AG04449 (cell line): ENCODE results near the gene VCPKMT.

Experiments
- CTCF ChIA-PET: fragments of 350-600 bp; formaldehyde crosslinking; extraction: SDS; loops from one replicate; lab custom pipeline; 2021; ENCODE audit warnings: antibody characterized with exemption; lab: Yijun Ruan, JAX
- POLR2A ChIA-PET: fragments of 400-600, 350-600 bp; formaldehyde crosslinking; extraction: SDS; loops from one replicate; lab custom pipeline; 2020; ENCODE audit warnings: antibody characterized with exemption, inconsistent platforms; lab: Yijun Ruan, JAX
- DNase-seq: peaks from one replicate; pipeline ENCODE4 v3.0.0-alpha.2; 2010; ENCODE audit warnings: low read depth, low spot score
- H3K4me3 ChIP-seq: 2 replicates; pipeline ENCODE4 v1.5.1; 2011; ENCODE audit warnings: low read depth, mild to moderate bottlenecking, control low read depth, low read length
- TF ChIP-seq, protein P1 (sequence below): IDR thresholded peaks from one replicate; pipeline ENCODE4 v1.5.1; 2011; ENCODE audit warnings: mild to moderate bottlenecking, moderate library complexity, low read length, control low read depth, inconsistent platforms; ENCODE audit not compliant: insufficient read depth; ENCODE audit errors: missing control alignments

The VCPKMT gene

DNA sequence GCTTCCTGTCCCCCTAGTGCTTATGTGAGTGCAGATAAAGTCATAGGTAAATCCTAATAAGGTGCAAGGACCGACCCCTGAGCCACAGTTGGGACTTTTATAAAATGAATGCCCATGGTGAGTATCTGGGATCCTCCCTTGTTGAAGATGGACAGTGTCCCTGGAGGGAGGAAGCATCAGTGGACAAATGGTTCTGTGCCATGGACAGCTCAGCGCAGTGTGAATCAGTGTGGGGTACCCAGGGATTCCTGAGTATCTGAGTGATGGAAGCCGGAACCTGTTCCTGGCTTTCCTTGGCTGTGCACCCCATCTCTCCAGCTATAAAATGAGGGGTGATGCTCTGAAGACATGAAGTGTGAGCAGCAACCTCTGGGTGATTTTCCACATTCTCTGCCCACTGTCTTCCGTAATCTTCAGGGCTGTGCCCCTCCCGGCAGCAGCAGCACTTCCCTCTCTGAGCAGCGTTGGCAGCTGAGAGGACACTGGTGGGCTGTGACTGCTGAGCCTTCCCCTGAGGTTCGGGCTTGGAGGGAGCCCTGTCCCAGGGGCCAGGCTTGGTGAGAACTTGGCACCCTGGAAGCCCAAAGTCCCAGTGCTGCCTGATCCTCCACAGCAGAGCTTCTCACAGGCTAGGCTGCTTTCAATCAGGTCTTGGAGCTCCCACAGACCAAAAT lies 25.0 kb downstream of the VCPKMT start:
- ChIA-PET CTCF (interaction anchor here (0.9 to 6.2 kb wide), 3 partner anchors 10 to 228 kb away, joined by 5 to 60 read pairs (median 6); no protein-coding TSS in a partner anchor), POLR2A (no interaction called here)
- TF ChIP-seq, protein P1, sequence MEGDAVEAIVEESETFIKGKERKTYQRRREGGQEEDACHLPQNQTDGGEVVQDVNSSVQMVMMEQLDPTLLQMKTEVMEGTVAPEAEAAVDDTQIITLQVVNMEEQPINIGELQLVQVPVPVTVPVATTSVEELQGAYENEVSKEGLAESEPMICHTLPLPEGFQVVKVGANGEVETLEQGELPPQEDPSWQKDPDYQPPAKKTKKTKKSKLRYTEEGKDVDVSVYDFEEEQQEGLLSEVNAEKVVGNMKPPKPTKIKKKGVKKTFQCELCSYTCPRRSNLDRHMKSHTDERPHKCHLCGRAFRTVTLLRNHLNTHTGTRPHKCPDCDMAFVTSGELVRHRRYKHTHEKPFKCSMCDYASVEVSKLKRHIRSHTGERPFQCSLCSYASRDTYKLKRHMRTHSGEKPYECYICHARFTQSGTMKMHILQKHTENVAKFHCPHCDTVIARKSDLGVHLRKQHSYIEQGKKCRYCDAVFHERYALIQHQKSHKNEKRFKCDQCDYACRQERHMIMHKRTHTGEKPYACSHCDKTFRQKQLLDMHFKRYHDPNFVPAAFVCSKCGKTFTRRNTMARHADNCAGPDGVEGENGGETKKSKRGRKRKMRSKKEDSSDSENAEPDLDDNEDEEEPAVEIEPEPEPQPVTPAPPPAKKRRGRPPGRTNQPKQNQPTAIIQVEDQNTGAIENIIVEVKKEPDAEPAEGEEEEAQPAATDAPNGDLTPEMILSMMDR: no peak
- no peak overlapping the region for H3K4me3 ChIP-seq
- DNase-seq: no peak

DNA sequence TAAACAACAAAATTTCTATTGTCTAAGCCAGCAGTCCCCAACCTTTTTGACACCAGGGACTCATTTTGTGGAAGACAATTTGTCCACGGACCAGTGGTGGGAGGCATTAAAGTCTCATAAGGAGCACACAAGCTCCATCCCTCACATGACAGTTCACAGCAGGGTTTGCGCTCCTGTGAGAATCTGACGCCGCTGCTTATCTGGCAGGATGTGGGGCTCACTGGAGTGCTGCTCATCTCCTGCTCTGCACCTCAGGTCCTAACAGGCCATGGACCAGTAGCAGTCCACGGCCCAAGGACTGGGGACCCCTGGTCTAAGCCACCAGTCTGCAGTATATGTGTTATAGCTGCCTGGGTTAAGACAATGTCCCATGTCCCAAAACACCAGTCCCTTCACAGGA lies 27.2 kb downstream of the VCPKMT start:
- DNase-seq: no peak
- TF ChIP-seq, protein P1: no peak
- no peak overlapping the region for H3K4me3 ChIP-seq
- ChIA-PET POLR2A (no interaction called here), CTCF (interaction anchor here (1.1 to 6.2 kb wide), 4 partner anchors 8 to 226 kb away, joined by 3 to 60 read pairs (median 8); no protein-coding TSS in a partner anchor)

DNA sequence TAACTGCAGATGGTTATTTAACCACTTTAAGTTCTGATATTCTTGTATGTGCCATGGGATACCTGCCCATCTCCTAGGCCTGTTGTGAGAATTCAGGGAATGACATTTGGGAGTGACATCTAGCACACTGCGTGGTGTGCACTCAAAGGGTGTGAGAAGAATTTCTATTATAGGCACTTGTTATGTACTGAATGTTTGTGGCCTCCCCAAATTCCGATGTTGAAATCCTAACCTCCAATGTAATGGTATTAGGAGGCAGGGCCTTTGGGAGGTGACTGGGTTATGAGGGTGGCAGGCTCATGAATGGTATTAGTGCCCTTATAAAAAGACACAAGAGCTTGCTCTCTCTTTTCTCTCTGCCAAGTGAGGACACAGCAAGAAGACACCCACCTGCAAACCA lies 27.6 kb downstream of the VCPKMT start:
- ChIA-PET POLR2A (no interaction called here), CTCF (interaction anchor here (0.6 to 6.2 kb wide), 4 partner anchors 16 to 225 kb away, joined by 3 to 60 read pairs (median 7); no protein-coding TSS in a partner anchor)
- TF ChIP-seq, protein P1: no peak
- DNase-seq: no peak
- no peak overlapping the region for H3K4me3 ChIP-seq

DNA sequence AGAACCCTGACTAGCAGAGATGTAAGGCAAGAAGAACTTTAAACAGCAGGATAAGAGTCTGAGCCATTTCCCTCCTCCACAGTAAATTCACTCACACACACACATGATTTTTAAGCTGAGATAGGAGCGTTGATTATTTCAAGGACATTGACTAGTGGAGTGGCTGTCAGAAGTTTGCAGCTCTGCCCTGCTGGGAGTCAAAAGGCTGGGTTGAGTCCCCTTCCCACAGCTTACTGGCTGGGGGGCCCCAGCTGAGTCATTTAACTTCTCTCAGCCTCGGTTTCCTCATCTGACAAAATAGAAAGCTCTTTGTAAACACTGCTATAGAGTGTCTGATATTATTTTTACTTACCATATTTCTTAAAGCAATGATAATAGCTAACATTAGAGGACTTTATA lies 28.3 kb downstream of the VCPKMT start:
- CTCF ChIA-PET: interaction anchor here (0.9 to 6.2 kb wide), 5 partner anchors 8 to 225 kb away, joined by 3 to 60 read pairs (median 3); no protein-coding TSS in a partner anchor
- H3K4me3 ChIP-seq: no peak overlapping the region
- no peak for DNase-seq
- POLR2A ChIA-PET: no interaction called here
- TF ChIP-seq, protein P1: no peak

DNA sequence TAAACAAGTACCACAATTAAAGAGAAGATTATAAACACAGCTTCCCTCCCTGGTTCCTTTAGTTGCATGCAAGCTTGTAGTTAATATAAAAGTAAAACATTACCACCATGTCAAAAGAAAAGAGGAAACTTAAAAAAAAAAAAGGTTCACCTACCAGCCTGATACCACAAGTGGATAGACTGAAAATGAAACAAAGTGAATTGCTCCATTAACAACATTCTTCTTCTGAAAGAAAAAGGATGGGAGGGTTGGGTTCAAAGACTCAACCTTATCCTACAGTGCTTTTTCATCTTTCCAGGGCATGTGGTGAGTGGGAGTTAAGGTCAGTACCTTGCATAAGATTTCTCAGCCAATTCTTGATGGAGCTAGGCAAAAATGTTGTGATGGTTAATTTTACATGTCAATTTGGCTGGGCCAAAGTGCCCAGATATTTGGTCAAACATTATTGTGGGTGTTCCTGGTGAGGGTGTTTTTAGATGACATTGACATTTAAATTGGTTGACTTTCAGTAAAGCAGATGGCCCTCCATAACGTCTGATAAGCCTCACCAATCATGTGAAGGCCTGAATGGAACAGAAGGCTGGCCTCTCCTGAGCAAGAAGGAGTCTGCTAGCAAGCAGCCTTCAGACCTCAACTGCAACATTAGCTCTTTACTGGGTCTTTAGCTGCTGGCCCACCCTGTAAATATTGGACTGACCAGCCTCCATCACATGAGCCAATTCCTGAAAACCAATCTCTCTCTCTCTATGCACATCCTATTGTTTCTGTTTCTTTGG lies 28.8 kb downstream of the VCPKMT start:
- no peak for DNase-seq
- no peak overlapping the region for H3K4me3 ChIP-seq
- ChIA-PET POLR2A (no interaction called here), CTCF (interaction anchor here (0.9 to 6.2 kb wide), 5 partner anchors 9 to 224 kb away, joined by 3 to 60 read pairs (median 3); no protein-coding TSS in a partner anchor)
- TF ChIP-seq, protein P1: no peak

DNA sequence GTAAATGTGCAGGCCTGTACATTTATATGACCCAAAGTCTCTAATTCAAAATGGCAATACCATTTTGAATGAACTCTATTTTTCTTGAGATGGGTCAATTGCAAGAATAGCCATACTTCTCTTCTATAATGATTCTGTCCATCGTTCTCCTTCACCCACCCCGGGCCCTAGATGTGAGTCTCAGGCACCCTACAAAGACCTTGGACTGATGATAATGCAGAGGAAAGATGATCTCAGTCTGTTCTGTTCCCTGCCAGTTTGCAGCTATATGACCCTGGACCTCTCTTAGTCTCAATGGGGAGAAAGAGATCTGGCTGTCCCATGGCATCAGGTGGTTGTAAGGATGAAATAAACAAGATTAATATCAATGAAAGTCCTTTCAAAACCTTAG lies 30.1 kb downstream of the VCPKMT start:
- TF ChIP-seq, protein P1: no peak
- POLR2A ChIA-PET: no interaction called here
- no peak overlapping the region for H3K4me3 ChIP-seq
- no peak for DNase-seq
- CTCF ChIA-PET: interaction anchor here (0.6 to 1.7 kb wide), 5 partner anchors 15 to 234 kb away, joined by 5 to 7 read pairs (median 5); partner anchors contain the start of gene NEMF
